ENCODE data around the gene PRM3. TPM values are rescaled to one million over a fixed set of nuclear protein-coding genes. Genes with fewer than 3 reads are reported as not detected.

The PRM3 gene
- total RNA-seq, 2 donors from 2014 or later = not detected

DNA sequence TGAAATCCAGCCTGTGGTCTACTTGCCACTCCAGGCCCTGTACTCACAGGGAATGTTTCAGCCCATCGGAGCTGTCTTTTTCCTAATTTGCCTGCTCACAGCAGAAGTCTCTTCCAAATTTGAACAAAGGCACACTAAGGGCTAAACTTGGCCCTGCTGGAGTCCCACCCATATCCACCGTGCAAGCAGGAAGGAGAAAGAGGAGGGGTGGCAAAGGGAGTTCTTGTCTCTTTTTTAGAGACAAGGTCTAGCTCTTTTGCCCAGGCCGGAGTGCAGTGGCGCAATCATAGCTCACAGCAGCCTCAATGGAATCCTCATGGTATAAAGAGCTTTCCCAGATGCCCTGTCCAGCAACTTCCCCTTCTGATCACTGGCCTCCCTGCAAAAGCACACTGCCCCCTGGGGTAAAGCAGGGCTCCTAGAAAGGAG is 10.4 kb upstream of the PRM3 start:
- H3K36me3 Mint-ChIP-seq = no peaks in the 10 kb centered on the region
- no peak for DNase-seq (ENCODE audit: low spot score)
- no peak overlapping the region for H3K4me3 Mint-ChIP-seq
- H3K27ac Mint-ChIP-seq = no peak overlapping the region
- no peaks in the 10 kb centered on the region for H3K9me3 Mint-ChIP-seq
- ATAC-seq = no peak
- peaks cover 19 to 24% of the 10 kb centered on the region in 2 donors for H3K4me1 Mint-ChIP-seq (ENCODE audit: low read depth in 2 of 2)
- peaks cover 39 to 49% of the 10 kb centered on the region in 2 donors for H3K27me3 Mint-ChIP-seq

DNA sequence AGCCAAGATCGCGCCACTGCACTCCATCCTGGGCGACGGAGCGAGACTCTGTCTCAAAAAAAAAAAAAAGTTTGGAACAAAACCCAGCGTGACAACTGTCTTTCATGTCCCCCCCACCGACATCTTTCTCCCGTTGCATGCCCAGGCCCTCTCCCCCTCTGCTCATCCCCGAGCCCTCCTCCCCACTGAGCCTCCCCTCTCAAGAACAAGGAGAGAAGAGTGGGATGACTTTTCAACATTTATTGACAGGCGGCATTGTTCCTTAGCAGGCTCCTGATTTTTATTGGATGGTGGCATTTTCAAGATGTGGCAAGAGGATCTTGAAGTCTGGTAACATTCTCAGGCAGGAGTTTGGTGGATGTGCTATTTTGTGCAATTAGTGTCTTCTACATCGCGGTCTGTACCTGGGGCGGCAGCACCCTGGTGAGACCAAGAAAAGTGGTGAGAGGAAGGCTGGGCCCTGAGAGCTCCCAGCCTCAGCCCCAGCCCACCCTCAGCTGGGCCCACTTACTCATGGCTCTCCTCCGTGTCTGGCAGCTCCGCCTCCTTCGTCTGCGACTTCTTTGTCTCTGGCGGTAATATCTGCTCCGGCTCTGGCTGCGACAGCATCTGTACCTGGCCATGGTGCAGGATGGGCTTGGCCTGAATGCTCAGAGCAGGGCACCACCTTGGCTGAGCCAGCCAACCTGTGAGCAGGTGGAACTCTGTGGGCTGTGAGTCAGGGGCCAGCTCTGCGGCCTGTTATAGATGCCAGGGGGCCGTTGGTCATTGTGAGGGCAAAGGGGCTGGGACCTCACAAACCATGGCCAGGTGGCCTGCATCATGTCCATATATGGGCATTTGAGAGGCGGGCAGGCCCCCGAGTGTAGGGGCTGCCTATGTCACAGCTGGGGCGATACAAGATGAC is 7.4 kb upstream of the PRM3 start, which contains the start of gene PRM1:
TSS of gene PRM1 (minus strand) at position 715 of the 907 bp plus-strand sequence. CDS start at position 623, 92 bp downstream.
- Mint-ChIP-seq H3K4me1 (ENCODE audit: low read depth in 2 of 2) (peaks cover 8 to 10% of the 10 kb centered on the region in 2 donors), H3K27ac (peak within 1 kb of the TSS in 1 of 2 donors; percentile 19), H3K9me3 (no peaks in the 10 kb centered on the region), H3K27me3 (peaks cover 32% of the 10 kb centered on the region in 2 donors), H3K4me3 (no peak within 1 kb of the TSS), H3K36me3 (no peaks in the 10 kb centered on the region)
- DNase-seq (ENCODE audit: low spot score) (no peak), ATAC-seq (no peak)

DNA sequence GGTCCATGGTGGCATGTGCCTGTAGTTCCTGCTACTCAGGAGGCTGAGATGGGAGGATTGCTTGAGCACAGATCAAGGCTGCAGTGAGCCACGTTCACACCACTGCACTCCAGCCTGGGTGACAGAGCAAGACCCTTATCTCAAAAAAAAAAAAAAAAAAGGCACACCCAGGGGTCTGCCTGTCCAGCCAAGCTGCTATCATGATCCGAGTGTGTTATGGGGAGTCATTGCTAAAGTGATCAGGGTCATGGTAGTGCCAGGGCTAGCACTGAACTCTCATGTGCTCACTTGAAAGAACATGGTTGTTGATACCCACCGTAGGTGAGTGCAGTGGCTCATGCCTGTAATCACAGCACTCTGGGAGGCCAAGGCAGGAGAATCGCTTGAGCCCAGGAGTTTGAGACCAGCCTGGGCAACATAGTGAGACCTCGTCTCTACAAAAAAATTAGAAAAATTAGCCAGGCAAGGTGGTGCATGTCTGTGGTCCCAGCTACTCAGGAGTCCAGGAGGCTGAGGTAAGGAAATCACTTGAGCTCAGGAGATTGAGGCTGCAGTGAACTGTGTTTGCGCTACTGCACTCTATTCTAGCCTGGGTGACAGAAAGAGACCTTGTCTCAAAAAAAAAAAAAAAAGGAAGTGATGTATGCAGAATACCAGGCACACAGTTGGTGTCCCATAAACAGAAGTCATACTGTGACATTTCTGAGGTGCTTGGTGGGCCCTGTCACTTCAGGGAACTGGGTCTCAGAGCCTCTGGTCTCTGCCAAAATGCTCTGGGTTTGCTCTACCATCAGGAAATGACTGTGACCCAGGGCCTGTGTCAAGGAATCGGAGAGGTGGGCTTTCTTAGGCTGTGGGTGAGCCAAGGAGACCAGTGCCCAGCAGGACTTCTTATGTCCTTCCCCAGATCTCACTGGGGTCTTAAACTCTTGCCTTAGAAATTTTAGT is 5.5 kb upstream of the PRM3 start:
- DNase-seq (ENCODE audit: low spot score) (no peak), ATAC-seq (peak in 1 of 2 donors; percentile 29)
- Mint-ChIP-seq H3K9me3 (no peaks in the 10 kb centered on the region), H3K36me3 (no peaks in the 10 kb centered on the region), H3K27ac (peak overlapping the region; percentile 19 to 64), H3K27me3 (peaks cover 22 to 27% of the 10 kb centered on the region in 2 donors), H3K4me1 (ENCODE audit: low read depth in 2 of 2) (no peaks in the 10 kb centered on the region), H3K4me3 (no peak overlapping the region)

DNA sequence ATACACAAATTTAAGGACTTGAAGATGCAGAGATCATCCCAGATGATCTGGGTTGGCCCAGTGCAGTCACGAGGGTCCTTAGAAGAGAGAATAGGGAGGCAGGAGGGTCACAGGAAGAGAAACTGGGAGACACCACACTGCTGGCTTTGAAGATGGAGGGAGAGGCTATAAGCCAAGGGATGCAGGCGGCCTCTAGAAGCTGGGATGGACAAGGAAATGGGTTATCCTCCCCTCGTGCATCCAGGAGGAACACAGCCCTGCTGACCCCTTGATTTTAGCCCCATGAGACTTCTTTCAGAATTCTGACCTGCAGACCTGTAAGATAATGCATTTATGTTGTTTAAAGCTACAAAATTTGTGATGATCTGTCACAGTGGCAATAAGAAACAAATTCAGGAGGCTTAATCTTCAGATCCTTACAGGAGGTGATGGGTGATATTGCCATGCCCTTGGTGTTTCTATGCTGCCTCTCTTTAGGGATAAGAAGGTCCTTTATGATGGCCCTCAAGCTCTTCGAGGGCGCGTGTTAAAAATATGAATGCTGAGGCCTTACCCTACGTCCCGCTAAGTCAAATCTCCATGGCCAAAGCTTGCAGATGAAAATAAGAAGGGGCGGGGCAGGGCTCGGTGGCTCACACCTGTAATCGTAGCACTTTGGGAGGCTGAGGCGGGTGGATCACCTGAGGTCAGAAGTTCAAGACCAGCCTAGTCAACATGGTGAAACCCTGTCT is 4.3 kb upstream of the PRM3 start:
- no peaks in the 10 kb centered on the region for H3K36me3 Mint-ChIP-seq
- H3K27ac Mint-ChIP-seq = no peak overlapping the region
- H3K4me1 Mint-ChIP-seq (ENCODE audit: low read depth in 2 of 2) = no peaks in the 10 kb centered on the region

DNA sequence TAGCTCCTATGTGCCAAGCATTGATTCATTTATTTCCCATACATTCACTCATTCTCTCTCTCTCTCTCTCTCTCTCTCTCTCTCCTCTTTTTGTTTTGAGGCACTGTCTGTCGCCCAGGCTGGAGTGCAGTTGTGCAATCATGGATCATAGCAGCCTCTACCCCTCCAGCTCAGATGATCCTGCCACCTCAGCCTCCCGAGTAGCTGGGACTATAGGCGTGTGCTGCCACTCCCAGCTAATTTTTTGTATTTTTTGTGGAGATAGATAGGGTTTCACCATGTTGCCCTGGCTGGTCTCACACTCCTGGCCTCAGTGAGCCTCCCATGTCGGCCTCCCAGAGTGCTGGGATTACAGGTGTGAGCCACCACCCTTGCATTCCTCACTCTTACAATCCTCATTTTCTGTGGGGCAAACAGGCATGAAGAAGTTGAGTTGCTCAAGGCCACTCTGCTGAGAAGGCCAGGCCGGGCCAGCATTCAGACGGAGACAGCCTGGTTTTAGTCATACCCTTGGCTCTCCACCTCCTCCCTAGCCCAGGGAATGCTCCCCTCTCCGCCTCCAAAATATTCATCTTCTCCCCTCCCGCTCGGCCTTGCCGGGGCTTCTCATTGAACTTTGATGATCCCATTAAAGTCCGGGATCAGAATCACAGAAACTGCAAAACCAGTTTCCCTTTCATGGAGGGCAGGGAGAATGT is 3.6 kb upstream of the PRM3 start:
- Mint-ChIP-seq H3K36me3 (no peaks in the 10 kb centered on the region), H3K27ac (no peak overlapping the region), H3K9me3 (no peaks in the 10 kb centered on the region), H3K4me1 (ENCODE audit: low read depth in 2 of 2) (no peaks in the 10 kb centered on the region), H3K4me3 (no peak overlapping the region), H3K27me3 (peaks cover 9 to 20% of the 10 kb centered on the region in 2 donors)
- no peak for ATAC-seq
- no peak for DNase-seq (ENCODE audit: low spot score)

More for the DNA sequence above, 4.3 kb upstream of the PRM3 start:
- no peak for DNase-seq (ENCODE audit: low spot score)
- H3K9me3 Mint-ChIP-seq = no peaks in the 10 kb centered on the region
- H3K4me3 Mint-ChIP-seq = no peak overlapping the region
- H3K27me3 Mint-ChIP-seq = peaks cover 16 to 23% of the 10 kb centered on the region in 2 donors
- ATAC-seq = no peak

DNA sequence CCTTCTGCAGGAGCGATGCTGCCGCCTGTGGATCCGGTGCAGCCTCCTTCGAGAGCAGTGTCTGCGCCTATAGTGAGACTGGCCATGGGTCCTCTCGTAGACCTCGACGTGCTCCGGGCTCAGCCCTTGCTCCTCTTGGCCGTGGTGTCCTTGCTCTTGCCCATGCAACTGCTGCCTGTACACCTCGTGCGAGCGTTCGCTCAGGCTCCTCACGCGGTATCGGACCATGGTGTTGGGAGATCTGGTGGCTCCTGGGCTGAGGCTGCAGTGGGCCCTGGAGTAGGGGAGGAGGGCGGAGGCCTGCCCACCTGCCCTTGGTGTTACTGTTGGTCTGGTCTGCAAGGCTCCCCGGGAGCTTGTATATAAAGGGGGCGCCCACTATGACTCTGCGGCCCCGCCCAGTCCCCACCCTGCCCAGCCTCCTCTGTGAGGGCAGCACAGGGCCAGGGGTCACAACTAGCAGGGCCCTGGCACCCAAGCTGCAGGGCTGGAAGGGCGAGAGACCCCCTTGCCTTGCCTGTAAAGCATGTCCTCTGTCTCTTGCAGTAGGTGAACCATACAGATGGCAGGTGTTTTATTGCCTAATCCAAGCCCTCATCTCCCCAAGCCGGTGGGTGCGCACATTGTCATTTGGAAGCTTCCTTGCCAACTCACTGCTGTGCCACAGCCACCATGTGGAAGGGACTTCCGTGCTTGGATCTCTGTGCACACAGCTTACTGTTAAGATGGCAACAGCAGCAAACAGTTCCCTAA is 2.9 kb upstream of the PRM3 start, which contains the start of gene PRM2:
TSS of gene PRM2 (minus strand) at position 338 of the 753 bp plus-strand sequence. CDS start at position 228, 110 bp downstream.
- Mint-ChIP-seq H3K9me3 (no peaks in the 10 kb centered on the region), H3K4me3 (no peak within 1 kb of the TSS), H3K4me1 (ENCODE audit: low read depth in 2 of 2) (no peaks in the 10 kb centered on the region), H3K27me3 (peaks cover 7 to 18% of the 10 kb centered on the region in 2 donors), H3K36me3 (no peaks in the 10 kb centered on the region), H3K27ac (no peak within 1 kb of the TSS)
- DNase-seq (ENCODE audit: low spot score) (no peak), ATAC-seq (peak in 1 of 2 donors; percentile 5)

DNA sequence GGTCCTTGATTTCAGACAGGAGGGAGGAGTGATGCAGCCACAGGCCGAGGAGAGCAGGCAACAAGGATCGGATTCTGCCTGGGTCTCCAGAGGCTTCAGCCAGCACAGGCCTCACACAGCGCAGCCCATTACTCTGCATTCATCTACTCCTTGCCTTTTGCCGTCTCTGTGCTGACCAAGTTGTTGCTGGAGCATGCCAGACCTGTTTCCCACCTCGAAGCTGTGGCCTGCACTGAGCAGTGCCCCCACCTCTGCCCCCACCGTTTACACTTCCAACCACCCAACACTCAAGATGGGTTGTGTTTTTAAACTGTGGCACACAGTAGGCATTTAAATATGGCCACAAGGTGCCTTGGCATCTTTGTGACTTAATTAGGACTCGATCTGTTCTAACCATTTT is 1.5 kb upstream of the PRM3 start:
- peaks cover 18 to 21% of the 10 kb centered on the region in 2 donors for H3K27me3 Mint-ChIP-seq
- H3K9me3 Mint-ChIP-seq = no peaks in the 10 kb centered on the region
- H3K4me3 Mint-ChIP-seq = no peak overlapping the region
- no peaks in the 10 kb centered on the region for H3K4me1 Mint-ChIP-seq (ENCODE audit: low read depth in 2 of 2)
- DNase-seq (ENCODE audit: low spot score) (no peak), ATAC-seq (no peak)
- H3K36me3 Mint-ChIP-seq = no peaks in the 10 kb centered on the region
- no peak overlapping the region for H3K27ac Mint-ChIP-seq

DNA sequence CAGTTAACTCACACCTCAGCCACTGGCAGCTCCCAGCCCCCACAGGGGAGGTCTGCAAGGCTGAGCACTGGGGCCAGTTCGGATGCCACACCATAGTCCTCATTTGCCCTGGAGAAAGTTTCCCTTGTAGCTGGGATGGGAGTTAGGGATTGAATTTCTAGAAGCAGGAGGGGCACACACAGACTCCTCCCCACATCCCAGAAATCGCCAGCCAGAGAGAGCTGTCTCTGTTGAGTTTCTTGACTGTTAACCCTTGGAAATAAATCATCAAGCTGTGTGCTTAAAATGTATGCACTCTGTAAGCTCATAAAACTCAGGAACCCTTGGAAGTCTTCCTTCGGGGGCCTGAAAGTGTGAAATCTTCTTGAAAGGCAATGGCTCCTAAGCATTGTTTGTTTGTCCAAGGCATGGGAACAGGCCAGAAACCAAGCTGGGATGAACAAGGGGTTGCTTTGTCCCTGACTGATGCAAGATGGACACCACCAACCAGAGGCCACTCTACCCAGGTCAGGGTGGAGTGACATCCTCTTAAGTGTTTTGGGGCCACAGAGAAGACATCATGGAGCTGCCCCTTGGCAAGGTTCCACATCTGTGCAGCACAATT is 394 bp upstream of the PRM3 start:
- peaks cover 21 to 22% of the 10 kb centered on the region in 2 donors for H3K27me3 Mint-ChIP-seq
- H3K27ac Mint-ChIP-seq = no peak overlapping the region
- H3K4me1 Mint-ChIP-seq (ENCODE audit: low read depth in 2 of 2) = no peaks in the 10 kb centered on the region
- no peaks in the 10 kb centered on the region for H3K9me3 Mint-ChIP-seq
- H3K4me3 Mint-ChIP-seq = no peak overlapping the region
- ATAC-seq (no peak), DNase-seq (ENCODE audit: low spot score) (no peak)
- no peaks in the 10 kb centered on the region for H3K36me3 Mint-ChIP-seq

DNA sequence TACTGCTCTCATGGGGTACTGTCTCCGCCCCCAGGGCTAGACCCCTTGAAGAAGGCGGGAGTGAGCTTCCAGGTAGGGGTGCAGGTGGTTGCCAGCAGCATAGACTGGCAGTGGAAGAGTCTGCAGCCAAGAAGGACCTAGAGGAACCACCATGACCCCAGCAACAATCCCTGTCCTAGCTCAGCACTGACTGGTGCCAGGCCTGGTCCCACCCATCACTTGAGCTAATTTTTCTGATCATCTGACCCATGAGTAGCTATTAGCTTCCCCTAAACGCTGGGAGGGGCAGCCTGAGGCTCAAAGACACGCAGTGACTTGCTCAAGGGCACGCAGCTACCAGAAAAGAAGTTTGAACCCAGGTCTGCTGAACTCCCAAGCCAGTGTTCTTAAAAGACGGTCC is 945 bp downstream of the PRM3 start:
- Mint-ChIP-seq H3K4me3 (no peak overlapping the region), H3K36me3 (no peaks in the 10 kb centered on the region), H3K27ac (no peak overlapping the region), H3K27me3 (peaks cover 28 to 35% of the 10 kb centered on the region in 2 donors), H3K9me3 (no peaks in the 10 kb centered on the region), H3K4me1 (ENCODE audit: low read depth in 2 of 2) (no peaks in the 10 kb centered on the region)
- ATAC-seq = no peak
- DNase-seq (ENCODE audit: low spot score) = no peak

DNA sequence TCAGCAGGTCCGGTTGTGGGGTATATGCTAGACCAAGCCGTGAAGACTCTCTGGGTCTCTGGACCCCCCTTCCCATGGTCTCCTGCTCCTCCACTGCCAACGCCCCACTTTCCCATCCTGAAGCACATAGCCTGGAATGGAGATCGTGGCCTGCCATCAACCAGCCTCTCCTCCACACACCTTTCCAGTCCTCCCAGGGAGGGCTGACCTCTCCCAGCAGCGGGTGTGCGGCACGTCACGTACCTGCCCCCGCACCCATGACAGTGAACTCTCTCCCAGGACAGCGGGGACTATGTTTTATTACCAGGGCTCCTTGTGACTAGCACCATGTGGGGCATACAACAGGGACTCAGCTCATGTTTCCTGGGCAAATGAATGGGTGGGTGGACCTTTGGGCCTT is 1.8 kb downstream of the PRM3 start:
- Mint-ChIP-seq H3K36me3 (no peaks in the 10 kb centered on the region), H3K4me1 (ENCODE audit: low read depth in 2 of 2) (no peaks in the 10 kb centered on the region), H3K4me3 (no peak overlapping the region), H3K27me3 (peaks cover 22 to 29% of the 10 kb centered on the region in 2 donors), H3K27ac (no peak overlapping the region), H3K9me3 (no peaks in the 10 kb centered on the region)
- no peak for DNase-seq (ENCODE audit: low spot score)
- ATAC-seq = no peak

DNA sequence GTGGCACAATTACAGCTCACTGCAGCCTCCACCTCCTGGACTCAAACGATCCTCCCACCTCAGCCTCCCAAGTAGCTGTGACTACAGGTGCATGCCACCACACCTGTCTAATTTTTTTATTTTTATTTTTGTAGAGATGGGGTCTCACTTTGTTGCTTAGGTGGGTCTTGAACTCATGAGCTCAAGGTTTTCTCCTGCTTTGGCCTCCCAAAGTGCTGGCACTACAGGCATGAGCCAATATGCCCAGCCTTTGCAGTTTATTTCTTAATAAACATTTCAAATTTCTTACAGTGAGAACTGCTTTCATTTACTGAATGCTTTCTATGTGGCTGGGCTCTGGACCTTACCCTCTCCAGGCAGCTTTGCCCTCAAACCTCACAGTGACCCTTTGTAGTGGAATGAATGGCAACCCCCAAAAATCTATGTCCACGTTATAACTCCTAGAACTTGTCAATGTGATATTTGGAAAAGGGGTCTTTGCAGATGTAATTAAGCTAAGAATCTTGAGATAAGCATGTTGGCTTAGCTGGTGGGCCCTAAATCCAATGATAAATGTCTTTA is 2.7 kb downstream of the PRM3 start:
- no peaks in the 10 kb centered on the region for H3K36me3 Mint-ChIP-seq
- peaks cover 22 to 28% of the 10 kb centered on the region in 2 donors for H3K27me3 Mint-ChIP-seq
- H3K27ac Mint-ChIP-seq = peak overlapping the region in 1 of 2 donors; percentile 30
- no peak for DNase-seq (ENCODE audit: low spot score)
- H3K9me3 Mint-ChIP-seq = no peaks in the 10 kb centered on the region
- H3K4me1 Mint-ChIP-seq (ENCODE audit: low read depth in 2 of 2) = no peaks in the 10 kb centered on the region
- no peak overlapping the region for H3K4me3 Mint-ChIP-seq
- ATAC-seq = no peak
